ENCODE data around the gene CPNE5.
"Not testable (repeated sequence)": the region's sequence is repeated elsewhere in the genome, so short reads cannot be mapped to it uniquely, and the experiment has no call there.

The CPNE5 gene

DNA sequence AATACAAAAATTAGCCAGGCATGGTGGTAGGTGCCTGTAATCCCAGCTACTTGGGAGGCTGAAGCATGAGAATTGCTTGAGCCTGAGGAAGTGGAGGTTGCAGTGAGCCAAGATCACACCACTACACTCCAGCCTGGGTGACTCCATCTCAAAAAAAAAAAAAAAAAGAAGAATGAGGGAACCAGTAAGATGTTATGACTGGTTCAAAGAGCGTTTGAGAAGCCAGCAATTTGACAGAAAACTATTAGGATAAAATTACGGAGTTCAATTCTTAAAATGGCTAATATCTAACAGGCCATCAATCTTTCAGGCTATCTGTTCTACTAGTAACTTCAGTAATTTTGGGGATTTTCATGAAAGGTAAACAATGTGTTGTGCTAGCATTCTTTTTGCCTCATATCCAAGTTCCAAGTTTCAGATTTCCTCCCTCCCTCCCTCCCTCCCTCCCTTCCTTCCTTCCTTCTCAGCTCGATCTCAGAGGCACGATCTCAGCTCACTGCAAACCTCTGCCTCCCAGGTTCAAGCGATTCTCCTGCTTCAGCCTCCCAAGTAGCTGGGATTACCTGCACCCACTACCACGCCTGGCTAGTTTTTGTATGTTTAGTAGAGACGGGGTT is 134.2 kb downstream of the CPNE5 start:
- not testable (repeated sequence) for DNase-seq (ENCODE audit: low read depth in 1 of 2, low spot score in 1 of 2)

DNA sequence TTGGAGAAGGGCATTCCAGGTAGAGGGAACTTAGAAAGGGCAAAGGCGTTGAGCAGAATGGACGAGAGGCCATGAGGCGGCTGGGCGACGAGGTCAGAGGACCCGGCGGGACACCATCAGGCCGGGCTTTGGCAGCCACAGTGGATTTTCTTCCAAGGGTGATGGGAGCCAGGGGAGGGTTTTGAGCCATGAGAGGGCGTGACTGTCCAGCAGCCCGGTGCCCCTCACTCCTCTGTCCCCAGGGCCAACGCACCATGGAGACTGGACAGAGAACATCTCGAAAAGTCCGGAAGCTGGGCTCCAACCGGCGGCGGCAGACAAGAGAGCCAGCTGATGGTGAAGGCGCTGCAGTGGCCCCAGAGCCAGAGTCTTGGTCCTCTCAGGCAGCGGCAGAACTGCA is 135.3 kb downstream of the CPNE5 start:
- no peak for DNase-seq (ENCODE audit: low read depth in 1 of 2, low spot score in 1 of 2)

DNA sequence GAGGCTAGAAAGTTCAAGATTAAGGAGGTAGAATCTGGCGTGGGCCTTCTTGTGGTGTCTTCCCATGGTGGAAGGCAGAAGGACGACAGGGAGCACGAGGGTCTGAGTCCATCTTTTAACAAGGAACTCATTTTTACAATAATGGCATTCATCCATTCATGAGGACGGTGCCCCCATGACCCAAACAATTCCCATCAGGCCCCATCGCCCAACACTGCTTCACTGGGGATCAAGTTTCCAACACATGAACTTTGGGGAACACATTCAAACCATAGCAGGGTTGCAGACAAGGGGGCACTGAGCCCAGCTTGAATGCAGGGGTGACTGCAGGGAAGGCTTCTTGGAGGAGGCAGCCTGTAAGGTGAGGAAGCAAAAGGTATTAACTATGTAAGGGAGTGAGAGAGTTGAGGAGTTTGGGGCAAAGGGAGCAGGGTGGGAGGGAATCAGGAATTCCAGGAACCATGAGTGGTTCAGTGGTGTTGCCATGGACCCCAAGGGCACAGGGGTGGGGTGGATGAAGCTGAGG is 136.1 kb downstream of the CPNE5 start:
- DNase-seq (ENCODE audit: low read depth in 1 of 2, low spot score in 1 of 2): no peak

- DNase-seq (ENCODE audit: low read depth in 1 of 2, low spot score in 1 of 2): no peak
These were observed 136.6 kb downstream of the CPNE5 start for GRCh38 chr6:36702656-36703055.

DNA sequence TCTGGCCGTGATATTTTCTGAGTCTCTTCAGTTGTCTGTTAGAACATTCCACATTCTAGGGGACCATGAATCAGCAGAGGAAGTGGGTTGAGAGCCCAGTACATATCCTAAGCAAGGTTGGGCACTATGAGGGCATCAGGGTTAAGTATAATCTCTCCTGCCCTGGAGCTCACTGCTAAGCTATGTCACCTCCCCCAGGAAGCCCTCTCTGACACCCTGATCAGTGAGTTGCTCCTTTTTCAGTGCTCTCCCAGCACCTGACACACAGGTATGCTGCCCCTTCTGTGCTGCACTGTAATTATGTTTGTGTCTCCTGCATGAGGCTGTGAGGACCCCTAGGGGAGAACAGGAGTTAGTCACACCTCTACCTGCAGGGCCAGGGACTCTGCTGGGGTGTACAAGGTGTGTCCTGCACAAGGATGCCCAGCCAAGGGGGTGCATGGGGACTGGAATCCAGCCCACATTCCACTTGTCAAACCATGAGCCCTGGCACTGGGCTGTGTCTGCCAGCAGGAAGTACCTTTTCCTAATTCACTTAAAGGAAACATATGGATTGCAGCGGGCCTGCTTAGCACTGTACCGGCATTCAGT is 137.7 kb downstream of the CPNE5 start:
- DNase-seq (ENCODE audit: low read depth in 1 of 2, low spot score in 1 of 2): no peak

GRCh38 chr6:36700831-36701230 is 138.4 kb downstream of the CPNE5 start:
- DNase-seq (ENCODE audit: low read depth in 1 of 2, low spot score in 1 of 2): no peak

DNA sequence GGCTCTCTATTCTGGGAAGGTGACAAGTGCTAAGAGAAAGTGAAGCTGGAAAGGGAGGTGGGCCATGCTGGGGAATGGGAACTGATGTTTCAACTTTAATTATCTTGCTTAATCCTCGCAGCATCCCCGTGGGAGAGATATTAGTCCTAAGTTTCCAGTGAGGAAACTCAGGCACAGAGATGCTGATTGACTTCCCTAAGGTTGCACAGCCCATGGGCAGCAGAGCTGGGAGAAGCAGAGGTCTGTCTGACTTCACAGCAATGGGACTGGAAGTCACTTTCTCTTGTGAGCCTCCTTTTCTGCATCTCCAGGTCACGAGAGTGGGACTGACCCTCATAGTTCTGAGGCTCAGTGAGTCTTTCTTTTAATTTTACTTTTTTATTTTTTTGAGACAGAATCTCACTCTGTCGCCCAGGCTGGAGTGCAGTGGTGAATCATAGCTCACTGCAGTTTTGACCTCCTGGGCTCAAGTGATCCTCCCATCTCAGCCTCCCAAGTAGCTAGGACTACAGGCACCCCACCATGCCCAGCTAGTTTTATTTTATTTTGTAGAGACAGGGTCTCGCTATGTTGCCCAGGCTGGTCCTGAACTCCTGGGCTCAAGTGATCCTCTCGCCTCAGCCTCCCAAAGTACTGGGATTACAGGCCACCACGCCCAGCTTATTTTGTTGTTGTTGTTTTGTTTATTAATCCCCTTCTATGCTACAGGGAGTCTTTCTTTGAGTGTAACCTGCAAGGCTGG is 139.0 kb downstream of the CPNE5 start:
- DNase-seq (ENCODE audit: low read depth in 1 of 2, low spot score in 1 of 2): no peak

DNA sequence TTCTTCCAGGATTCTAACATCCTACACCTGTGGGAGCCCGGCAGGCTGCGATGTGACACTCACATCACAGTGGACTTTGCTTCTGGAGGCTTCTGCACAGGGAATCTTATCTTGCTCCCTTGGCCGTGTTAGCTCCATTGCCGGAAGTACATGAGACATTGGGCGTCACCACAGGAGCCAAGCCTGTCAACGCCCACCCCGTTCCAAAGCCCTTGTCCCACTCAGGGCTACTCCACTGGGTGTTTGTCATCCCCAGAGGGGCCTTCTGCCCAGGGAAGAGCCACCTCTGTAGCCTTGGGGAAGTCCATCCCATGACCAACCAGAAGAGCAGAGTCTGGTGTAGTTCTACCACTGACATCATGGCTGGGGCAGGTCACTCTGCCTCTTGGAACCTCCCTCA is 139.9 kb downstream of the CPNE5 start:
- DNase-seq (ENCODE audit: low read depth in 1 of 2, low spot score in 1 of 2): no peak

- DNase-seq (ENCODE audit: low read depth in 1 of 2, low spot score in 1 of 2): no peak
These were observed 140.4 kb downstream of the CPNE5 start for GRCh38 chr6:36698871-36699271.

GRCh38 chr6:36698196-36698595 is 141.0 kb downstream of the CPNE5 start:
- no peak for DNase-seq (ENCODE audit: low read depth in 1 of 2, low spot score in 1 of 2)

DNA sequence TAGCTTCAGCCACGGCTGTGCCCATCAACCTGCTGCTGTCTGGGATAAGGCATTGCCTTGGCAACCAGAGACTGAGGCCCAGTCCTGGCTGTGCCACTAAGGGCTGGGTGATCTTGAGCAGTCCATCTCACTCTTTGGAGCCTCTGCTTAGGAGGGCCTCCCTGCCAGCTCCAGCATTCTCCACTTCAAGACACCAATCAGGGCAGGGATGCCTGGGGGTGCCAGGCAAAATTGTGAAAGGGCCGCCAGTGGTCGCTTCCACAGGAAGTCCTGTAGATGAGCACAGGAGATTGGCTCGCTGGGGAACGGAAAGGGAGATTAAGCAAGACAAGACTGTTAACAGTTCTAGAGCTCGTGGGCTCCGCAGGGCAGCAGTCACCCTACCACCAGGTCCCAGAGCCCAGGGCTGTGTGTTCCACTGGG is 141.8 kb downstream of the CPNE5 start, which contains the start of gene RAB44:
Gene RAB44, plus strand, starts transcription at position 346 of the 423 bp plus-strand sequence. CDS start 6,410 bp downstream, outside the sequence.
- DNase-seq (ENCODE audit: low read depth in 1 of 2, low spot score in 1 of 2): no peak

DNA sequence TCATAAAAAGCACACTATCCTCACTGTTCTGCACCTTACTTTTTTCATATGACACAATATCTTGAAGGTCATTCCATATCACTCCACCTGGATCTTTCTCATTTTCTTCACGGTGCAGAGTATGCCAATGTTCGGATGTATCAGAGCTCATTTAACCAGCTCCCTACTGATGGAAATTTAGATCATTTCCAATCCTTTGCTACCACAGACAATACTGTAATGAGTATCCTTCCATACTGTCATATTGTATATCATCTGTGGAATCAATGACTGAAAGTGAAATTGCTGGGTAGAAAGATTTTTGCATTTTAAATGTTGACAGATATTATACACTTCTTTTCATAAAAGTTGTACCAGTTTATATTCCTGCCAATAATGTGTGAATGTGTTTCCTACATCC is 143.8 kb downstream of the CPNE5 start:
- no peak for DNase-seq (ENCODE audit: low read depth in 1 of 2, low spot score in 1 of 2)

DNA sequence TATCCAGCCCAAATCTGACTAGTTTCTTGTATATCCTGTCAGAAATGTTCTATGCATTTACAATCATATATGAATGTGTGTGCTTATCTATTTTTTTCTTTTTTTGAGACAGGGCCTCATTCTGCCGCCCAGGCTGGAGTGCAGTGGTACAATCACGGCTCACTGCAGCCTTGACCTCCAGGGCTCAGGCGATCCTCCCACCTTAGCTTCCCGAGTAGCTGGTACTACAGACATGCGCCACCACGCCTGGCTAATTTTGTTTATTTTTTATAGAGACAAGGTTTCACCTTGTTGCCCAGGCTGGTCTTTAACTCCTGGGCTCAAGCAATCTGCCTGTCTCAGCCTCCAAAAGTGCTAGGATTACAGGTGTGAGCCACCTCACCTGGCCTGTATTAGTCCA is 144.6 kb downstream of the CPNE5 start:
- no peak for DNase-seq (ENCODE audit: low read depth in 1 of 2, low spot score in 1 of 2)

GRCh38 chr6:36692861-36693702 is 146.2 kb downstream of the CPNE5 start:
- no peak for DNase-seq (ENCODE audit: low read depth in 1 of 2, low spot score in 1 of 2)

- no peak for DNase-seq (ENCODE audit: low read depth in 1 of 2, low spot score in 1 of 2)
These were observed 147.0 kb downstream of the CPNE5 start for GRCh38 chr6:36692220-36692619.

GRCh38 chr6:36691612-36692011 is 147.6 kb downstream of the CPNE5 start:
- DNase-seq (ENCODE audit: low read depth in 1 of 2, low spot score in 1 of 2): no peak

- no peak for DNase-seq (ENCODE audit: low read depth in 1 of 2, low spot score in 1 of 2)
These were observed 148.2 kb downstream of the CPNE5 start for GRCh38 chr6:36691011-36691410.
